ENCODE measurements around the gene CLIC3.

- TF ChIP-seq POLR2A (IDR thresholded peaks at IDR 0.05; ENCODE audit: low read length): no peak
- no peak for TF ChIP-seq GATA1 (IDR thresholded peaks at IDR 0.05; ENCODE audit: low read depth, low read length)
These were observed 44.2 kb upstream of the CLIC3 start for GRCh38 chr9:137040568-137040967.

Measured in erythroblast (primary cell).